NCI-H1092 treated with DMSO at 0.1 percent for 48 hours (cell line): Measurements from ENCODE around the gene BAZ2A.

Source experiments
- DNase-seq: peaks from one replicate; lab custom pipeline; 2025; lab: John Stamatoyannopoulos, UW

Gene BAZ2A

DNA sequence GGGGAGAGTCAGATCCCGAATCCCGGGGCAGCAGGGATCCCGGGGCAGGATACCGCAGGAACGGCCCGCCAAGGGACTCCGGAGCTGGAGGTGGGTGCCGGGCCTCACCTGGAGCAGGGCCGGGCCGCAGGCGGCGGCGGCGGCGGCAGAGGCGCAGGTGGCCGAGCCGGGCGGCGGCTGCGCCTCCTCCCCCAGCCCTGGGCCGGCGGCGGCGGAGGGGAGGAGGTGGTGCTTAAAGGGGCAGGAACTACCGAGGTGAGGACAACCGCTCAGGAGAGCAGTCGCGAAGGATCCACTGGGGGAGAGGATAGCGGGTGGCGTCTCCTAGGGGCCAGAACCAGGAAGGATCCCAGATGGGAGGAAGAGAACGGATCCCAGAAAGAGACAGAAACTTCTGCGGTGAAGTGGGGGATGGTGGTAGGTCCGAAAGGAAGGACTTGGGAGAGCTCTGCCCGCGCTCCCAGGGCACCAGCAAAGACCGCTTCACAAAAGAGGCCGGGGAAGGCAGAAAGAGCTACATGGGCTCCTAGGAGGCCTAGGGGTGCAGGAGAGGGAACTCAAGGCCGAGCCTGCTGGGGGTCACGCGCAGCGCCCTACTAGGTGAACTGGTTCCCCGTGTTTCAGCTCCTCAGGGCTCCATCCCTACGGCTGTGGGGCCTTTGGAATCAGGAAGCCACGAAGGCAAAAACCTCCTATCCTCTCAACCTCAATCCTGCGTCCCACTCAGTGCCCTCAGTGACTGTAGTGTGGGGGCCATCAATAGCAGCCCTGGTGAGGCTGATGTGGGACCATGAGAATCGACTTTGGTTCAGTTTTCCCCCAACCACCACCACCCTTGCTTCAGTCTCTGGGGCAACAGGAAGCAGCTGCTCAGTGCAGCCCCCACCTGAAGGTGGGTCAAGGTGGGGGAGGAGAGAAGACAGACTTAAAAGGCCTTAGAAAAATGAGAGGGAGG is 5.0 kb upstream of the BAZ2A start:
- peak; percentile 43 for DNase-seq

DNA sequence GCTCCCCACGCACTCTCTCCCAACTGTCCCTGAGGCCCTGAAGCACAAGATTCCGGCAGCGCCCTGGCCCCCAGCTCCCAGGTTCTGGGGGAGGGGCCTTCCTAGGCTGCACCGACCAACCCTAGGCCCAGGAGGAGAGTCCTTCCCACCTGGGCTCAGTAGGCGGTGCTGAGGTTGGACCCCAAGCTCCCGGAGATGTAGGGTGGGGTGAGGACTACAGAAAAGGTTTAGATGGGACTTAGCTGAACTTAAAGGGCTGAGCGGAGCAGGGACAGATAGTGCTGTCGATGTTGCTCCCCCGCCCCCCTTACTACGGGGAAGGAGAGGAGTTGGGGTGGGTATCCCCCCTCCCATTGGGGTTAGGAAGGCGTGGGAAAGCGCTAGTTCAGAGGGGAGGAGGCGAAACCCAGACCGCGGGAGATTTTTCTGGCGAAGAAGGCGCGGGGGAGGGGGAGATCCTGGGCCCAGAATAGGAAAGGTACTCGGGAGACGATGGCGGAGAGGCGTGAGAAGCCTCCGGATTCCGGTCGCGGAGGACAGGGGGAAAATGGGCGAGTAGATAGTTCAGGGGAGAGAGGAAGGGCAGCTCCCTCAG is 4.2 kb upstream of the BAZ2A start:
- DNase-seq: no peak

DNA sequence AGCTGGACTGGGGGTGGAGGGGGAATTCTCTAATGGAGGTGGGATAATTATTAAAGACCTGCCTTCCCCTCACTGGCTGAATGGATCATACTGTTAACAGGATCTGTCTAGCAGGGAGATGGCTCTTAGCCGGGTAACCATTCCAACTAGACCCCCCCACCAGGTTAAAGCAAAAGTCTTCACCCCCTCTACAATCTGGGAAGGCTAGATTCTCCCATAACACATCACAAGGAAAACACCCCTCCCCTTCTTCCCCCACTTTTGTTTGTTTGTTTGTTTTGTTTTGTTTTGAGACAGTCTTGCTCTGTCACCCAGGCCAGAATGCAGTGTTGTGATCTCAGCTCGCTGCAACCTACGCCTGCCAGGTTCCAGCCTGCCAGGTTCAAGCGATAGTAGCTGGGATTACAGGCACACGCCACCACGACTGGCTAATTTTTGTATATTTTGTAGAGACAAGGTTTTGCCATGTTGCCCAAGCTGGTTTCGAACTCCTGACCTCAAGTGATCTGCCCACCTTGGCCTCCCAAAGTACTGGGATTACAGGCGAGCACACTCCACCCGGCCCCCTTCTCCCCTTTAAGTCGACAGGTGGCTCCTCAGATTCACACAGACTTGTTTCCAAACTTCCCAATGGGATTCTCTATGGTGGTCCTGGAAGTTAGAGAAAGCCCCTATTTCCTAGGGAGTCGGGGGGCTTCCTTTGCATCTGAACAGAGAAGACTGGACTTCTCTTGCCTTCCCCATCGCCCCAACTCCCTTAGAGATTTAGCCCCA is 3.5 kb upstream of the BAZ2A start:
- DNase-seq: no peak

DNA sequence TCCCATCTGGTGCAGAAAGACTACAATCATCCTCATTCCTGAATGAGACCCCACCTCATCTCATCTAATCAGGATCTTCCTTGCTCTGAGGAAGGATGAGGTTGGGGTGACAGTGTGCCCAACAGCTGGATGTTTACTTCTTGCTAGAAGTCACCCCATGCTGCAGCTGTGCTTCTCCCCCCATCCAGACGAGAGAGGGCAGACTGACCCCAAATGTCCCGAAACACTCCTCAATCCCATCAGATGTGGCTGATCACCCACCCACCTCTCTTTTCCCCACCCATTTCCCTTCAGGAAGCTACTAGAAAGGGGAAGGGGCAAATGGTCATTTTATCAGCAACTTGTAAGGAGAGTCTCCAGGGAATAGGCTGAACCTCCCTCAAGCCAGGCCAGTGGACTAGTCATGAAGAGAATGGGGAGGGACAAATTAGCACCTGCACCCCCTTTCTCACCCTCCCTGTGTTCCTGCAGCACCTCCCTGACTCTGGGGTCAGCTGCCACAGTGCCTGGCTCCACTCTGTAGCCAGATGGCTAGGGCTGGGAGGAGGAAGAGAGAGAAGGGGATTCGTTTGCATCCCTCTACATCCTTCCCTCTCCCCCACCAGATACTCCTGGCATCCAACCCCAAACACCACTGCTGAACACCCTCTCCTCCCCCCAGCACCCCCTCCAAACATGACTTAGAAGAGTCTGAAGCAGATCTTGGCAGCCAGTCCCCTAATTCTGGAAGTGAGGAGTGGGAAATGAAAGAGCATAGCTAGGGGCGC is 2.8 kb upstream of the BAZ2A start:
- no peak for DNase-seq

DNA sequence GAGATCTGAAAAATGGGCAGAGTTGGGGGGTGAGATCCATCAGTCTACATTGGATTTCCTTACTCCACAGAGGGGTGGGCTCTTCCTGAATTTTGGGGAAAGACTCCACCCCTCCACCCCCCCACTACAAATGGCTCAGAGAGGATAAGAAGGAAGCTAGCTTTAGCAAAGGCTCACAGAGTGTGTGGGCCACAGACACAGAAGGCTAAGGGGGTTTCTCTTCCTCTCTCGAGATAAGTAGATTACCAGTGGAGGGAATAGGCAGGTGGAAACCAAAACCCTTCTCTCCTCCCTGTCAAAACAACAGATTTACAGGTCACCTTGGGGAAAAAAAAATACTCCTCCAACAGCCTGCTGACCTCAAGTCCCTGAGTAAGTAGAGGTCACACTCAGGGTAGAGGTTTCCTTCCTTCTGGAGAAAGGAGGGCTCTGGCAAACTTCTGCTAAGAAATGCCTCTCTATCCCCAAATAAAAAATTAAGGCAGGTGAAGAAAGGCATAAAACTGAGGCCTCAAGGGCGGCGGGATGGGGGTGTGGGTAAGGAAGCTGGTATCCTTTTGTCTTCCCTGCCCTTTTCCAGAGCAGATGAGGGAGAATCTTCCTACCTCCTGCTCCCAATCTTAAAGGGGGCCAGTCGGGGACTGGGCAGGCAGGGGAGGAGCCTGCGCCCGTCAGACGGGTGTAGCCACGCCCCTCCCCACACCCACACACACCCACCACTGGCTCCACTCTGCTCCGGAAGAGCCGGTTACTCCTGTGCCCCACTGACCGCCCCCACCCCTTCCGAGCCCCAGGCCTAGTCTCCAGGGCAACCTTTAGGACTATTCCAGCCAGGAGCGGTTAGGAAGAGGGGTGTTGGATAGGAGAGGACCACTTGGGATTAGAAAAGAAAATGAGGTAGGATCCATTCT is 1.9 kb upstream of the BAZ2A start:
- DNase-seq: peak; percentile 1

DNA sequence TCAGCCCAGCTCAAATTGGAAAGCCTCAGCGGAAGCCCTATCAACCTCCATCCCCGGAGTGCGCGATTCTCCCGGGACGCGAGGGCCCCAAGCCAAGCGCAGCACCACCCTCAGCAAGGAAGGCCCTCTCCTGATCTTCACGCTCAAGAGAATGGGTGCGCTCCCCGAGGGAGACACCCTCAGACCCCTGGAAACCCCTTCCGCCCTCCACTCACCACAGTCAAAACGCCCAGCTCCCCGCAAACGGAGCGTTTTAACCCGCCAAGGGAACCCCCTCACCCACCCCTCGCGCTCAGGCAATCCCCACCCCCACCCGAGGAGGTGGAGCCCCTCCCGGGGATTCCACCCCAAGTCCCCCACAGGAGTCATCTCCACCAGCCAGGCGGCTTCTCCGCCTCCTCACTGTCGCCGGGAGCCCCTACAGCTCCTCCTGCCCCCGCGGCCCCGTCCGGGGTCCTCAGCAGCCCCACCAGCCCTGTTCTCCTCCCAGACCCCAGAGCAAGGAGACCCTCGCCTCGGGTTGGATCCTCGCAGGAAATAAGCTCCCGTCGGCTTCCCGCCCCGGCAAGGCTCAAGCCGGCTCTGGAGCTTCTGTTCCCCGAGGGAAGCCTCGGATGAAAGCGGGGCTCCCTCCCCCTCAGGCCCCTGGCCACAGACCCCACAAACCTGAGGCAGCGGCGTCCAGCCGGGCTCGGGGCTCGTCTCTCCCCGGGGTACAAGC is 507 bp downstream of the BAZ2A start:
- no peak for DNase-seq

DNA sequence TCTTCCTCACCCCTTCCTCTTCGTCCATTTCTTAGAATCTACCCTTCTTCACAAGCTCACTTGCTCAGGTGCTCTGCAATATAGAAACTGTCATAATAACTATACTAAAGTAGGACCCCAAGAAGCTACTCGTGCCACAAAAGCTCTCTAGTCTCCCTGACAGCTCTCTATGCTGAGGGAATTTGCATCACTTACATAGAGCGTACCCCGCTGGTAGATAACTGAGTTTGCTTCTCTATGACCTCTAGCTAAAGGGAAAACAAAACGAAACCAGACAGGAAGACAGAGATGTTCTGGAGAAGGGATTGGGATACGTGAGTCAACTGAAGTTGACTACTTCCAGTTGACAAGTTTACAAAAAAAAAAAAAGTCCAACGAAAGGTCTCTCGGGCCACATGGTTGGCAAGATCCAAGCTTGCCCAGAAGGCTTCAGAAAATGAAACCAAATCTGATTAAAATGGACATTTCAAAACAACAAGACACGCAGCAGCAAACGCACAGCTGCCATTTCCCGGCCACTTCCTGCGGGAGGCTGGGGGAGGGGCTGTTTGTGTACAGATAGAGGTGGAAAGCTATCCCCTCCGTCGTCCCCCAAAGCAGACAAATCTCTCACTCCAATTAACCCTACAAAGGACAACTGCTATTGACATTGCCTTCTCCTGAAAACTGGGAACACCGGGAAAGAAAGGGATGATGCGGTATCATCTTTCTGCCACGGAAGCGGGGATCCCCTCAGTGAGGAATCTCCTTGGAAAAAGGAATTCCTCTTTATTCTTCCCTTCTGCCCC is 1.3 kb downstream of the BAZ2A start:
- DNase-seq: peak; percentile 20

DNA sequence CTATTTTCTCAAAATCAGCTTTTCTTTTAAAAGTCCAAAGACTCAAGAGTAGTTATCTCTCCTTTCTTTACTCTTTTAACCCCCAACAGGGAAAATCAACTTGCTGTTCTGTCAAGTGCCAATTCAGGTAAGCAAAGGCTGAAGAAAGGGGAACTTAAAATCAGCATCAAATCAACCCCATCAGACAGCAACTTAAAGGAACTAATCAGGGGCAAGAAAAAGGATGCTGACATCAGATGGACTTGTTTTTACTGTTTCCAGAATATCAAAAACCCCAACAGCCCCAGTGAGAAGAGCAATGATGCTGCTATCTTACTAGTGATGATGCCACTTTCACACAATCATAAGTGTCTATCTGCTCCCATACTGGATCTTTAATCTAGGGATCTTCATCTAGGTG is 3.4 kb downstream of the BAZ2A start:
- no peak for DNase-seq

DNA sequence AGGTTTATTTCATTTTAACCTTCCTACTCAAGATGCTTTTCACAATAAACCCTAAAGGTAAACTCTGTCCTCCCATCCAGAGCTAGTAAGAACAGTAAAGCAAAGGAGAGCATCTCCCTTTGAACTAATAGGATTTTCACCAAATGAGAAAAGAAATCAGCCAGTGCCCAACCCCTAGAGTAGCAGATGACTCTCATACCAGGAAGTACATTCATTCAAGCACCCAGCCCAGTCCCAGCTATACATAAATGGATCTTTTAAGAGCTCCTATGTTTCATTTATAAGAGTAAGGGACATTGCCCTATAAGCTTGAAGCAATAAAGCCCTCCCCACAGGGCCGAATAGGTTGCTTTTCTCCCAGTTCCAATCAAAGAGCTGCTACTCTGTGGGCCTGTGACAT is 7.6 kb downstream of the BAZ2A start:
- no peak for DNase-seq

DNA sequence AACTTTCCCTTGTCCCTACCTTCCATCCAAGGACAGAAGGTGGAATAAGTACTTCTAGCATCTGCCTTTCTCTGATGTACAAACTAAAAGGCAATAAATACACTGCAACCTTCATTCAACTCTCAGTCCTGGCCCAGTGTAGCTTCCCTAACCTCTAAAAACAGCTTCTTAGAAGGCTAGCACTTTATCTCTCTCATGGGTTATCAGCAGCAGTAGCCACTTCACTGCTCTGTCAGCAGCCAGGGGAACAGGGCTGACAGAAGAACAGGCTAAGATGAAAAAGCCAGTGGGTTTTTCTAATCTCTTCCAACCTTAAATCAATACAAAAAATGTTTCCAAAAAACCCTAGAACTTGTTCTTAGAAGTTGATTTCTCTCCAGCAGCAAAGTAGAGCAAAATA is 13.2 kb downstream of the BAZ2A start:
- no peak for DNase-seq

DNA sequence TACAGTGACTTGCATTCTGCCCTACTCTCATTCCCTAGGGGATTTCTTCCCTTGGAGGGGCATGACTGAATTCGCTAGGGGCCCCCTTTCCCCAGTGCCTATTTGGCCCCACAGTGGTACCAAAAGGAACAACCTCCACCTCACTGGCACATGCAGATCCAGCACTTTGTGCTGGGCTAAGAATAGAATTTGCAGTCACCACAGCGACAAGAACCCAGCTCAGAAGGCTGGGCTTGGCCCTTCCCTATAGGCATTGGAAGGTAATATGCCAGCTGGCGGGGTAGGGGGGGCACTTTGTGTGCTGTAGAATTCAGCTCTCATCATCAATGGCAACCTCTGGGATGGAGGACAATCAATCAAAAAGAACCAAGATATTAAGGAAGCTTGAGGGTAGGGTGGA is 13.9 kb downstream of the BAZ2A start:
- DNase-seq: no peak

DNA sequence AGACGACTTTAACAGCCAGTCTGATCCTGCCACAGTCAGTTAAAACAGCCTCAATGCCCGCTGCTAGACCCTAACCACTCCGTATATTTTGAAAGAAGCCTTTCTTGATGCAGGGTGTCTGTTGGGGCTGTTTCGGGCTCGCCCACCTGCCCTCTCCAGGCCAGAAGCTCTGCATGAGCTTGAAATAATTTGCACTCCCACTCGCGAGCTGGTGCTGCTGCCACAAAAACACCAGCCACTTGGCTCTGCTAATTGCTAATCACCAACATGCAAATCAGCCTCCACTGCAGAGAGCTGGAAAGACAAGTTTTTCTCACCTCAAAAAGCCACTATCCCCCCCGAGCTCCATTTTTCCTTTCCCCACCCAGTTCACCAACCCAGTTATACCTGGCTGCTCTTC is 15.5 kb downstream of the BAZ2A start:
- no peak for DNase-seq

DNA sequence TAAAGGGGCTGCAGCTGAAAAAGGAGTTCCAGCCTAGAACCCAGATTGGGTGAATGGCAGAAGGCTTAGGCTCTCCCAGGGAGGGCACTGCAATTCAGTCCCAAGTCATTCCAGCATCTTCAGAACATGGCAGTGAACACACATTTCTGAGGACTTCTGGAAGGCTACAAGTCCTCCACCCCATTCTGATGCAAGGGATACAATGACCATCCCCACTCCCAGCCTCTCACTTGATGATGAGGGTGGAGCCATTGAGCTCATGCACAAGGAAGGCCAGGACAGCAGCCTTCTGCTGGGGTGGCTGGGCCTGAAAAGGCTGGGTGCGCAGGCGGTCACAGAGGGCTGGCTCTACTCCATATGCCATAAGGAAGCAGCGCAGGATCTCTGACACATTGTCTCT is 25.8 kb downstream of the BAZ2A start:
- DNase-seq: no peak

DNA sequence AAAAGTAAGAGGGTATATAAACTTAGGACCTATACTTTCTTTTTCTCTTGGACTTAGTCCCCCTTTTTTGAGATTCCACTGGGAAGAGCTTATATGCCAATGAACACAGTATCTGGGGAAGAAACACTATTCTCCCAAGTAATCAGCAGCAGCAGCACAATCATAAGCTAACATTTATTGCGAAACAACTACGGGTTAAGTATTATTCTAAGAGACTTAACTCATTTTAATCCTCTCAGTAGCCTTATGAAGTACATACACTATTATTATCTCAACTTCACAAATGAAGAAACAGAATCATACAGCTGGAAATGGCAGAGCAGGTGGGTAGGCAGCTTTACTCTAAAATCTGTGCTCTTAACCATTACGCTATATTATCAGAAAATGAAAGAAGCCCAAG is 27.9 kb downstream of the BAZ2A start:
- DNase-seq: no peak

DNA sequence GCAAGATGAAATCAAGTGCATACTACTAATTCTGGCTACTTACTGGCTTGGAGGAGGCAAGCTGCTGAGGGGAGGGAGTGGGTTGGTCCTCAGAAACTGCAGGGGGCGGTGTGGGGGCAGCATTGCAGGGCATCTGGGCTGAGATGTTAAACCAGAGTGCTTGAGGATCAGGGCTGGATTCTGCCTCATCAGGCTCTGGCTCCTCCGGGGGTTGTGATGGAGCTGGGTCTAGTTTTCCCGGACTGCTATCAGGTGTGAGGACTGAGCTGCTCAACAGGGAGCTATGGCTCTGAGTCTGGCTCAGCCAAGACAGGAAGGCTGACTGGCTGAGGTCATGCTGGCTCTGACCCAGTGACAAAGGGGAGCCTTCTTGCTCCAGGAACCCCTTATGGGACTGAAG is 28.6 kb downstream of the BAZ2A start:
- no peak for DNase-seq

DNA sequence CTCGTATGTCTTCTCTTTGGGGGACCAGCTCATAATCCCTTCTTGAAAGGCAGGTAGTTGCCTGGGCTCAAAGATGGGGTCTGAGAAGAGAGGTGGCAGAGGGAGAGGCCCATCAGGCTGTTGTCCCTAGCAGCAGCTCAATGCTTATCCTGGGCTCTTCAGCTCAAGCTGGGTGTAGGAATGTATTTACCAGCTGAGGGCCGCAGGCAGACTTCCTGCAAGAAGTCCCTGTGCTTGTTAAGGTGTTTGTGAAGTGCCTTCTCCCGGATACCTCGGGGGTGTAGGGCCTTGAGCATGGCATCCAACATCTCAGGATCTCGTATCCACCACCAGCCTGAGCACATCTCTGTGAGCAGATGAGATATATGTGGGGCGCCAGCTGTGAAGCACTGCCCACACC is 29.4 kb downstream of the BAZ2A start:
- no peak for DNase-seq

DNA sequence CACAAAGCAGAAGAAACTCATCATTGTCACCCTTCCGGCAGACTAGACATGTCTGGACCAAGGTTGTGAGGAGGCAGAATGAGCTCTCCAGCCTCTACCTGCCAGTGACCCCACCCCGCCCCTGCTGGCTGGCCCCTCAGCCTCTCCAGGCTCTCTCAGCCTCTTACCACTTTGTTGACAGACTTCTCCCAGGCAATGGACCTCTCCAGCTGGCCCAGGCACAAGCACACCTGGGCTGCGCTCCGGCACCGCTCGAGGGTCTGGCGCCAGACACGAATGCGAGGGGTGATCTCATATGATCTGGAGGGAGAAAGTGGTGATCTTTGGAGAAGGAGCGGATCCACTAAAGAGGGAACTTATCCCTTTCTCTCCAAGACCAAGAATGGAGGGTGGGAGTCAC is 30.3 kb downstream of the BAZ2A start:
- DNase-seq: no peak

DNA sequence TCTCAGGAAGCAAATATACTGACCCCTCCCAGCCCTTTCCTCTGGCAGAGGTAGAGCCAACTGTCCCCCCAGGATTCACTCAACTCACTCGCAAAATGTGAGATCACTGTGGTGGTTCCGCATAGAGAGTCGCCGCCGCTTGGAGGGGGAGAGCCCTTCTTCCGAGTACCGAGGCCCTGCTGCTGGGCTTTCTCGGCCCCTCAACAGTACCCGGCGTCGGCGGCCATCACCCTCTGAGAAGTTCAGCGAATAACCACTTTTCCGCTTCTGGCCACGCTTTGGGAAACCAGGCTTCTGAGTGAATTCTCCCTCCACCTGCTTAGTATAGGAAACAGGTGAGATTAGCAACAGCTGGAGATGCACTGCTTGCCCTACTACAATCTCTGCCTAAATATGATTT is 31.1 kb downstream of the BAZ2A start:
- no peak for DNase-seq

DNA sequence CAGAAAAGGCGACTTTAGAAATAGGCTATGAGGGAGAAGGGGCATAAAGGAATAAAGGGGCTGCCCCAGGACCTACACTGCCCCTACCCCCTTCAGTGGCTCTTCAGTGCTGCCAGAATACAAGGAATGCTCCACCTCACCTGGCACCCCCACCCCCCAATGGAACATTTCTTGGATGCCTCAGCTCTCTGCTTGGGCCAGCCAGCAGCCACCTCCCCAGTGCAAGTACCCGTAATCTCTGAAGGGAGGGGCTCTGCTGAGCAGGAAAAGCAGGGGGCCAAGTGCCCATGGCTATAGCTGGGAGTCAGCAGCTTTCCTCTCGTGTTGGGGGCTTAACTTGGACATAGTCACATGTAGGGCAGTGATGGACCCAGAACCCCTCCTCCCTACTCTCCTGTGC is 33.3 kb downstream of the BAZ2A start:
- no peak for DNase-seq
